SU-DHL-6 (cell line): ENCODE results near the gene WDR74.

Experiments used
- H2AFZ ChIP-seq: fragments of 200-600 bp; sonication (generic); 2 replicates; pipeline ENCODE4 v1.6.1; 2014; ENCODE audit warnings: low read depth, mild to moderate bottlenecking, moderate library complexity, mixed read lengths, antibody characterized with exemption, low read length; ENCODE audit not compliant: severe bottlenecking
- H3F3A ChIP-seq: fragments of 200-600 bp; shearing (Covaris generic); 2 replicates; pipeline ENCODE4 v1.6.0; 2016; ENCODE audit warnings: antibody characterized with exemption, mild to moderate bottlenecking; ENCODE audit not compliant: insufficient read depth
- H3K27ac ChIP-seq: fragments of 200-600 bp; sonication (generic); 2 replicates; pipeline ENCODE4 v1.5.1; 2016; ENCODE audit warnings: low read depth, mild to moderate bottlenecking, low read length, moderate library complexity, mixed read lengths
- H3K27me3 ChIP-seq: fragments of 200-600 bp; sonication (generic), shearing (Covaris generic); 2 replicates; pipeline ENCODE4 v1.6.0; 2014; ENCODE audit warnings: mild to moderate bottlenecking, low read length
- H3K36me3 ChIP-seq: fragments of 200-600 bp; sonication (generic); 2 replicates; pipeline ENCODE4 v1.6.1; 2014; ENCODE audit warnings: mild to moderate bottlenecking, low read length, mixed read lengths
- H3K4me2 ChIP-seq: fragments of 300-600, 200-600 bp; shearing (Covaris generic), sonication (generic); 2 replicates; pipeline ENCODE4 v1.6.0; 2014; ENCODE audit warnings: low read length, low read depth, mild to moderate bottlenecking; ENCODE audit not compliant: poor library complexity, severe bottlenecking
- H3K4me3 ChIP-seq: fragments of 200-600 bp; sonication (generic); 2 replicates; pipeline ENCODE4 v1.5.1; 2014; ENCODE audit warnings: antibody characterized with exemption, low read length, mild to moderate bottlenecking, mixed read lengths; ENCODE audit not compliant: insufficient read depth, poor library complexity, severe bottlenecking
- H3K79me2 ChIP-seq: fragments of 200-600 bp; sonication (generic); 2 replicates; pipeline ENCODE4 v1.6.1; 2014; ENCODE audit warnings: mild to moderate bottlenecking, low read length, moderate library complexity; ENCODE audit not compliant: insufficient read depth
- H3K9ac ChIP-seq: fragments of 200-600 bp; sonication (generic); 2 replicates; pipeline ENCODE4 v1.7.0; 2014; ENCODE audit warnings: mild to moderate bottlenecking, low read length
- H3K9me2 ChIP-seq: fragments of 200-600 bp; sonication (generic); replicated peaks from 2 replicates; pipeline ENCODE4 v1.6.1; 2014; ENCODE audit warnings: low read length; ENCODE audit not compliant: insufficient read depth
- H3K9me3 ChIP-seq: fragments of 200-600 bp; sonication (generic); 2 replicates; pipeline ENCODE4 v1.6.1; 2014; ENCODE audit warnings: low read length, mixed read lengths; ENCODE audit not compliant: insufficient read depth
- H4K20me1 ChIP-seq: fragments of 200-600 bp; sonication (generic); 2 replicates; pipeline ENCODE4 v1.6.1; 2014; ENCODE audit warnings: low read depth, mild to moderate bottlenecking, antibody characterized with exemption, low read length, moderate library complexity, mixed read lengths
- EZH2phosphoT487 ChIP-seq: fragments of 200-600 bp; sonication (generic), shearing (Covaris generic); conservative IDR thresholded peaks from 2 replicates; pipeline ENCODE4 v1.6.1; 2018; ENCODE audit warnings: mild to moderate bottlenecking, antibody characterized with exemption, low read length, moderate library complexity, mixed read lengths
- TF ChIP-seq, protein P1 (sequence below): fragments of 200-600 bp; sonication (generic); IDR thresholded peaks from one replicate; pipeline ENCODE4 v1.5.1; 2017; ENCODE audit warnings: antibody characterized with exemption, mild to moderate bottlenecking, low read length, moderate library complexity; ENCODE audit not compliant: insufficient read depth, poor library complexity, severe bottlenecking

Gene WDR74

DNA sequence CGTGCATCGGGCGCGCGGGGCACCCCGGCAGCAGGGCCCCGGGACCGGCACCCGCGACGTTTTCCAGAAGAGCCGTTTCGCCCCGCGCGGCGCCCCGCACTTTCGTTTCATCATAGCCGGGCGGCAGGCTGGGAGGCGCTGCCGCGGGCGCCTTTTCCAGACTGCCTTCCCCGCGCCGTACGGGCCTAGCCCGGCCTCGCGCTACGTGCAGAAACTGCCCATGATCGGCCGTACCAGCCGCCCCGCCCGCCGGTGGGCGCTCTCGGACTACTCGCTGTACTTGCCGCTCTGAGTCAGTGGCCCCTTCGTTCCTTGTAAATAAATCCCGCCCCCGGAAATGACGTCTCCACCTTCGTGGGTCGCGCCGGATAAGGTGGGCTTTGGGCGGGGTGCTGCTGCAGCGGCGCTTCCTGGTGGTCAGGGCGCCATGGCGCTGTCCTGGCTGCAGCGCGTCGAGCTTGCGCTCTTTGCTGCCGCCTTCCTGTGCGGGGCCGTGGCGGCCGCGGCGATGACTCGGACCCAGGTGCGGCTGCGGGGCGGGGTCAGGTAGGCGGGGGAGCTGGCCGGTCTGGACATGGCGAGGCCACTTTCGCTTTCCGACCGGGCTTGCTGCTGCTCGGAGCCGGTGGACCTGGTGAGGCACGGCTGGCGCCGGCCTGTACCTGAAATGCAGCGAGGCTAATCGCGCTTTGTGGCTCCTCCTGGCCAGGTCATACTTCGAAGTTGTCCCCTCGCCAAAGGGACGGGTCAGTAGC lies 52.2 kb downstream of the WDR74 start, which contains the start of gene TMEM179B:
Gene TMEM179B, plus strand, starts transcription at position 398 of the 755 bp plus-strand sequence. Its CDS starts 30 bp downstream, at position 428.
- Histone ChIP-seq H3K79me2 (peaks cover 37% of the 10 kb centered on the region), H4K20me1 (no peaks in the 10 kb centered on the region), H3K9me2 (no peaks in the 10 kb centered on the region), H3F3A (peaks cover 24% of the 10 kb centered on the region), H3K4me3 (peak within 1 kb of the TSS; percentile 91), H3K9me3 (no peaks in the 10 kb centered on the region), H3K36me3 (no peaks in the 10 kb centered on the region; the same call in 1 of the 2 replicates), H3K4me2 (peak within 1 kb of the TSS; percentile 69), H3K27me3 (no peaks in the 10 kb centered on the region), H3K9ac (peak within 1 kb of the TSS; percentile 93), H3K27ac (peak within 1 kb of the TSS; percentile 75), H2AFZ (peak within 1 kb of the TSS; percentile 1)
- TF ChIP-seq, protein P1, sequence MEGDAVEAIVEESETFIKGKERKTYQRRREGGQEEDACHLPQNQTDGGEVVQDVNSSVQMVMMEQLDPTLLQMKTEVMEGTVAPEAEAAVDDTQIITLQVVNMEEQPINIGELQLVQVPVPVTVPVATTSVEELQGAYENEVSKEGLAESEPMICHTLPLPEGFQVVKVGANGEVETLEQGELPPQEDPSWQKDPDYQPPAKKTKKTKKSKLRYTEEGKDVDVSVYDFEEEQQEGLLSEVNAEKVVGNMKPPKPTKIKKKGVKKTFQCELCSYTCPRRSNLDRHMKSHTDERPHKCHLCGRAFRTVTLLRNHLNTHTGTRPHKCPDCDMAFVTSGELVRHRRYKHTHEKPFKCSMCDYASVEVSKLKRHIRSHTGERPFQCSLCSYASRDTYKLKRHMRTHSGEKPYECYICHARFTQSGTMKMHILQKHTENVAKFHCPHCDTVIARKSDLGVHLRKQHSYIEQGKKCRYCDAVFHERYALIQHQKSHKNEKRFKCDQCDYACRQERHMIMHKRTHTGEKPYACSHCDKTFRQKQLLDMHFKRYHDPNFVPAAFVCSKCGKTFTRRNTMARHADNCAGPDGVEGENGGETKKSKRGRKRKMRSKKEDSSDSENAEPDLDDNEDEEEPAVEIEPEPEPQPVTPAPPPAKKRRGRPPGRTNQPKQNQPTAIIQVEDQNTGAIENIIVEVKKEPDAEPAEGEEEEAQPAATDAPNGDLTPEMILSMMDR: no peak
- no peak for TF ChIP-seq EZH2phosphoT487

DNA sequence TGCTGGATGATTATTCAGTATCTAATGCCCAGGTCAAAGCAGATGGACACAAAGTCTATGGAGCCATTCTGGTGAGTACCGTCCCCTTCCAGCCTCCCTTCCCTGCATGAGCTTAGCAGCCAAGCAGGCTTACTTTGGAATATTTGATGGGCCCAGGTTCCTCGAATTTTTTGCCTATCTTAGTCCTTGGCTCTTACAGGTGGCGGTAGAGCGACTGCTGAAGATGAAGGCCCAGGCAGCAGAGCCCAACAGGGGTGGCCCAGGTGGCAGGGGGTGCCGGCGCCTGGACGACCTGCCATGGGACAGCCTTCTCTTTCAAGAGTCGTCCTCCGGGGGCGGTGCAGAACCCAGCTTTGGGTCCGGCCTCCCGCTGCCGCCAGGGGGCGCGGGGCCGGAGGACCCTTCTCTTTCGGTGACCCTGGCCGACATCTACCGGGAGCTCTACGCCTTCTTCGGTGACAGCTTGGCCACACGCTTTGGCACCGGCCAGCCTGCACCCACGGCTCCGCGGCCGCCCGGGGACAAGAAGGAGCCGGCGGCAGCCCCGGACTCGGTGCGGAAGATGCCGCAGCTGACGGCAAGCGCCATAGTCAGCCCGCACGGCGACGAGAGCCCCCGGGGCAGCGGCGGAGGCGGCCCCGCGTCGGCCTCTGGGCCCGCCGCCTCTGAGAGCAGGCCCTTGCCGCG lies 52.9 kb downstream of the WDR74 start:
- Histone ChIP-seq H3K79me2 (peaks cover 34% of the 10 kb centered on the region), H3K9ac (peak overlapping the region; percentile 93), H2AFZ (no peak overlapping the region), H3K4me2 (peak overlapping the region; percentile 69), H3K4me3 (peak overlapping the region; percentile 91), H3K27me3 (no peaks in the 10 kb centered on the region), H3K36me3 (no peaks in the 10 kb centered on the region; the same call in 1 of the 2 replicates), H3K27ac (peak overlapping the region; percentile 75), H3F3A (peaks cover 22% of the 10 kb centered on the region), H3K9me2 (no peaks in the 10 kb centered on the region), H4K20me1 (no peaks in the 10 kb centered on the region), H3K9me3 (no peaks in the 10 kb centered on the region)
- no peak for TF ChIP-seq EZH2phosphoT487
- TF ChIP-seq, protein P1: peak; percentile 88
